HepG2 (cell line): ENCODE results near the gene CYB5D1. TPM values are rescaled to one million over a fixed set of nuclear protein-coding genes. Genes with fewer than 3 reads are reported as not detected.

ENCODE experiments used
- CBFB ChIP-seq: sonication (generic); formaldehyde crosslinking; IDR thresholded peaks from 2 replicates; pipeline ENCODE4 v1.4.0; 2020; ENCODE audit warnings: missing genetic modification reagents
- CCAR2 ChIP-seq: fragments of 200-400 bp; formaldehyde crosslinking; optimal IDR thresholded peaks from 2 replicates; pipeline ENCODE3; 2018; ENCODE audit warnings: low read depth, mild to moderate bottlenecking, low read length, moderate library complexity
- CCDC6 ChIP-seq: sonication (generic); formaldehyde crosslinking; IDR thresholded peaks from 2 replicates; pipeline ENCODE4 v1.8.1; 2022; ENCODE audit warnings: mild to moderate bottlenecking, missing genetic modification reagents, moderate library complexity
- MAF1 ChIP-seq: sonication (generic); formaldehyde crosslinking; IDR thresholded peaks from 2 replicates; pipeline ENCODE4 v1.5.0; 2020; ENCODE audit warnings: missing genetic modification reagents, borderline replicate concordance
- ZMYM3 ChIP-seq: sonication (generic); formaldehyde crosslinking; IDR thresholded peaks from 2 replicates; pipeline ENCODE4 v1.5.1; 2020; ENCODE audit warnings: mild to moderate bottlenecking, missing genetic modification reagents
- polyA plus RNA-seq, 8 experiments: library from polyadenylated mRNA; depleted of rRNA in 3 of 8; stranded (reverse) in 7 of 8; unstranded in 1 of 8; fragments of >200 nt; fragmentation: Illumina TruSeq in 4 of 8; extraction: Trizol in 4 of 8; gene quantifications; 2 replicates each; pipeline versions ENCODE4 v1.2.1 to v1.2.3, GENCODE V29; 2011 to 2016; ENCODE audit warnings: low read depth in 4 of 8, missing spikeins in 1 of 8, mixed read lengths in 1 of 8; ENCODE audit not compliant: insufficient read depth in 1 of 8
- total RNA-seq, 5 experiments: library from RNA; depleted of rRNA; stranded (reverse); fragments of >200 nt; fragmentation: Illumina TruSeq; extraction: Trizol; gene quantifications; 2 replicates each; pipeline ENCODE4 v1.2.3, GENCODE V29; 2016; ENCODE audit warnings: low read depth in 1 of 5
- TF ChIP-seq, protein P1 (sequence below): sonication (generic); formaldehyde crosslinking; IDR thresholded peaks from 2 replicates; pipeline ENCODE4 v1.4.0; 2020; ENCODE audit warnings: missing genetic modification reagents, mild to moderate bottlenecking, borderline replicate concordance
- TF ChIP-seq, protein P2 (sequence below): sonication (generic); formaldehyde crosslinking; IDR thresholded peaks from 2 replicates; pipeline ENCODE4 v1.9.0; 2021; ENCODE audit warnings: missing genetic modification reagents, borderline replicate concordance
- TF ChIP-seq, protein P3 (sequence below): sonication (generic); formaldehyde crosslinking; IDR thresholded peaks from 2 replicates; pipeline ENCODE4 v1.4.0; 2020; ENCODE audit warnings: missing genetic modification reagents, borderline replicate concordance
- TF ChIP-seq, protein P4 (sequence below): sonication (generic); formaldehyde crosslinking; IDR thresholded peaks from 2 replicates; pipeline ENCODE4 v1.4.0; 2020; ENCODE audit warnings: mild to moderate bottlenecking, missing genetic modification reagents
- TF ChIP-seq, protein P5 (sequence below): sonication (generic); formaldehyde crosslinking; IDR thresholded peaks from 2 replicates; pipeline ENCODE4 v1.4.0; 2020; ENCODE audit warnings: missing genetic modification reagents; ENCODE audit errors: not compliant biosample characterization
- TF ChIP-seq, protein P6 (sequence below): sonication (generic); formaldehyde crosslinking; IDR thresholded peaks from 2 replicates; pipeline ENCODE4 v1.5.0; 2020; ENCODE audit warnings: missing genetic modification reagents
- TF ChIP-seq, protein P7 (sequence below): IDR thresholded peaks from 2 replicates; pipeline ENCODE4 v1.6.1; 2012; ENCODE audit warnings: low read depth, low read length, improper control_type of control experiment

The CYB5D1 gene
- total and polyA plus RNA-seq, 2 of the 13 experiments (the other 11 are each of a cell fraction or from before 2014, with no cell fraction given) = 8.9 to 17.0 TPM

DNA sequence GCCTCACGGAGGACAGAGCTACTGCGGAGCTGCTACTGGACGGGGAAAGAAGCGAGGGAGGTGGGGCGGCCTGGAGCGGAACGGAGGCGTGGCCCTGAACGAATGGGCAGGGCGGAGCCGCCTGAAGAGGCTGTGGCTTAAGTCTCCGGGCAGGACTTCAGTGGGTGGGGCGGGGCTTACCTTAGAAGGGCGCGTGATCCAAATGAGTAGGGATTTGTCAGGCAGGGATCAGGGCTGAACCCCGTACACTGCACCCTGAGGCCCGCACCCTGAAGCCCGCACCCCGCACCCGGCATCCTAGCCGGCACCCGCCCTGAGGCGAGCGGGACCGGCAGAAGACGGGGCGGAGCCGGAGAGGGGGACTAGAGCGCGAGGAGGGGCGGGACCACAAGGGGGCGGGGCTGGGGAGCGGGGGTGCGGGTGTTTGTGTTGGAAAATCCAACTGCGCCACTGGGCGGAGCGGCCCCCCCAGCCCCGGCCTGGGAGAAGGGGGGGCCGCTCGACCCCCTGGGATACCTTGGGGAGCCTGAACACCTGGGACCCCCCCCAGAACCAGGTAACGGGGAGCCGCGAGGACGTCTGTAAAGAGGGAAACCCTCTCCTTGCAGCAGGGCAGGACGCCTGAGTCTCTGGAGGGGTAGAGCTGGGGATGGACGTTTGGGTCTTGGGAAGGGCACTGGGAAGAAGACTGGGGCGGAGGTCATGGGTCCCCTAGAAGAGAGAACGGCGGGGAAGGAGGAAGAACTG lies 23.8 kb upstream of the CYB5D1 start, which contains the start of gene KDM6B (continued):
- TF ChIP-seq, protein P1, sequence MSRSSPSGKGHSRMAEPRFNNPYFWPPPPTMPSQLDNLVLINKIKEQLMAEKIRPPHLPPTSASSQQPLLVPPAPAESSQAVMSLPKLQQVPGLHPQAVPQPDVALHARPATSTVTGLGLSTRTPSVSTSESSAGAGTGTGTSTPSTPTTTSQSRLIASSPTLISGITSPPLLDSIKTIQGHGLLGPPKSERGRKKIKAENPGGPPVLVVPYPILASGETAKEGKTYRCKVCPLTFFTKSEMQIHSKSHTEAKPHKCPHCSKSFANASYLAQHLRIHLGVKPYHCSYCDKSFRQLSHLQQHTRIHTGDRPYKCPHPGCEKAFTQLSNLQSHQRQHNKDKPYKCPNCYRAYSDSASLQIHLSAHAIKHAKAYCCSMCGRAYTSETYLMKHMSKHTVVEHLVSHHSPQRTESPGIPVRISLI = no peak
- TF ChIP-seq ZMYM3 (CRISPR knock-in tag) (no peak), CCAR2 (no peak), CCDC6 (CRISPR knock-in tag) (no peak), CBFB (CRISPR knock-in tag) (no peak), MAF1 (no peak)
- TF ChIP-seq, protein P2, sequence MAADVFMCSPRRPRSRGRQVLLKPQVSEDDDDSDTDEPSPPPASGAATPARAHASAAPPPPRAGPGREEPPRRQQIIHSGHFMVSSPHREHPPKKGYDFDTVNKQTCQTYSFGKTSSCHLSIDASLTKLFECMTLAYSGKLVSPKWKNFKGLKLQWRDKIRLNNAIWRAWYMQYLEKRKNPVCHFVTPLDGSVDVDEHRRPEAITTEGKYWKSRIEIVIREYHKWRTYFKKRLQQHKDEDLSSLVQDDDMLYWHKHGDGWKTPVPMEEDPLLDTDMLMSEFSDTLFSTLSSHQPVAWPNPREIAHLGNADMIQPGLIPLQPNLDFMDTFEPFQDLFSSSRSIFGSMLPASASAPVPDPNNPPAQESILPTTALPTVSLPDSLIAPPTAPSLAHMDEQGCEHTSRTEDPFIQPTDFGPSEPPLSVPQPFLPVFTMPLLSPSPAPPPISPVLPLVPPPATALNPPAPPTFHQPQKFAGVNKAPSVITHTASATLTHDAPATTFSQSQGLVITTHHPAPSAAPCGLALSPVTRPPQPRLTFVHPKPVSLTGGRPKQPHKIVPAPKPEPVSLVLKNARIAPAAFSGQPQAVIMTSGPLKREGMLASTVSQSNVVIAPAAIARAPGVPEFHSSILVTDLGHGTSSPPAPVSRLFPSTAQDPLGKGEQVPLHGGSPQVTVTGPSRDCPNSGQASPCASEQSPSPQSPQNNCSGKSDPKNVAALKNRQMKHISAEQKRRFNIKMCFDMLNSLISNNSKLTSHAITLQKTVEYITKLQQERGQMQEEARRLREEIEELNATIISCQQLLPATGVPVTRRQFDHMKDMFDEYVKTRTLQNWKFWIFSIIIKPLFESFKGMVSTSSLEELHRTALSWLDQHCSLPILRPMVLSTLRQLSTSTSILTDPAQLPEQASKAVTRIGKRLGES (CRISPR knock-in tag) = no peak
- TF ChIP-seq, protein P3, sequence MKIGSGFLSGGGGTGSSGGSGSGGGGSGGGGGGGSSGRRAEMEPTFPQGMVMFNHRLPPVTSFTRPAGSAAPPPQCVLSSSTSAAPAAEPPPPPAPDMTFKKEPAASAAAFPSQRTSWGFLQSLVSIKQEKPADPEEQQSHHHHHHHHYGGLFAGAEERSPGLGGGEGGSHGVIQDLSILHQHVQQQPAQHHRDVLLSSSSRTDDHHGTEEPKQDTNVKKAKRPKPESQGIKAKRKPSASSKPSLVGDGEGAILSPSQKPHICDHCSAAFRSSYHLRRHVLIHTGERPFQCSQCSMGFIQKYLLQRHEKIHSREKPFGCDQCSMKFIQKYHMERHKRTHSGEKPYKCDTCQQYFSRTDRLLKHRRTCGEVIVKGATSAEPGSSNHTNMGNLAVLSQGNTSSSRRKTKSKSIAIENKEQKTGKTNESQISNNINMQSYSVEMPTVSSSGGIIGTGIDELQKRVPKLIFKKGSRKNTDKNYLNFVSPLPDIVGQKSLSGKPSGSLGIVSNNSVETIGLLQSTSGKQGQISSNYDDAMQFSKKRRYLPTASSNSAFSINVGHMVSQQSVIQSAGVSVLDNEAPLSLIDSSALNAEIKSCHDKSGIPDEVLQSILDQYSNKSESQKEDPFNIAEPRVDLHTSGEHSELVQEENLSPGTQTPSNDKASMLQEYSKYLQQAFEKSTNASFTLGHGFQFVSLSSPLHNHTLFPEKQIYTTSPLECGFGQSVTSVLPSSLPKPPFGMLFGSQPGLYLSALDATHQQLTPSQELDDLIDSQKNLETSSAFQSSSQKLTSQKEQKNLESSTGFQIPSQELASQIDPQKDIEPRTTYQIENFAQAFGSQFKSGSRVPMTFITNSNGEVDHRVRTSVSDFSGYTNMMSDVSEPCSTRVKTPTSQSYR (CRISPR knock-in tag) = no peak
- TF ChIP-seq, protein P4, sequence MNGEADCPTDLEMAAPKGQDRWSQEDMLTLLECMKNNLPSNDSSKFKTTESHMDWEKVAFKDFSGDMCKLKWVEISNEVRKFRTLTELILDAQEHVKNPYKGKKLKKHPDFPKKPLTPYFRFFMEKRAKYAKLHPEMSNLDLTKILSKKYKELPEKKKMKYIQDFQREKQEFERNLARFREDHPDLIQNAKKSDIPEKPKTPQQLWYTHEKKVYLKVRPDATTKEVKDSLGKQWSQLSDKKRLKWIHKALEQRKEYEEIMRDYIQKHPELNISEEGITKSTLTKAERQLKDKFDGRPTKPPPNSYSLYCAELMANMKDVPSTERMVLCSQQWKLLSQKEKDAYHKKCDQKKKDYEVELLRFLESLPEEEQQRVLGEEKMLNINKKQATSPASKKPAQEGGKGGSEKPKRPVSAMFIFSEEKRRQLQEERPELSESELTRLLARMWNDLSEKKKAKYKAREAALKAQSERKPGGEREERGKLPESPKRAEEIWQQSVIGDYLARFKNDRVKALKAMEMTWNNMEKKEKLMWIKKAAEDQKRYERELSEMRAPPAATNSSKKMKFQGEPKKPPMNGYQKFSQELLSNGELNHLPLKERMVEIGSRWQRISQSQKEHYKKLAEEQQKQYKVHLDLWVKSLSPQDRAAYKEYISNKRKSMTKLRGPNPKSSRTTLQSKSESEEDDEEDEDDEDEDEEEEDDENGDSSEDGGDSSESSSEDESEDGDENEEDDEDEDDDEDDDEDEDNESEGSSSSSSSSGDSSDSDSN (CRISPR knock-in tag) = no peak; the same call in 1 of the 2 replicates
- TF ChIP-seq, protein P5, sequence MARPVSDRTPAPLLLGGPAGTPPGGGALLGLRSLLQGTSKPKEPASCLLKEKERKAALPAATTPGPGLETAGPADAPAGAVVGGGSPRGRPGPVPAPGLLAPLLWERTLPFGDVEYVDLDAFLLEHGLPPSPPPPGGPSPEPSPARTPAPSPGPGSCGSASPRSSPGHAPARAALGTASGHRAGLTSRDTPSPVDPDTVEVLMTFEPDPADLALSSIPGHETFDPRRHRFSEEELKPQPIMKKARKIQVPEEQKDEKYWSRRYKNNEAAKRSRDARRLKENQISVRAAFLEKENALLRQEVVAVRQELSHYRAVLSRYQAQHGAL (CRISPR knock-in tag) = no peak
- TF ChIP-seq, protein P6, sequence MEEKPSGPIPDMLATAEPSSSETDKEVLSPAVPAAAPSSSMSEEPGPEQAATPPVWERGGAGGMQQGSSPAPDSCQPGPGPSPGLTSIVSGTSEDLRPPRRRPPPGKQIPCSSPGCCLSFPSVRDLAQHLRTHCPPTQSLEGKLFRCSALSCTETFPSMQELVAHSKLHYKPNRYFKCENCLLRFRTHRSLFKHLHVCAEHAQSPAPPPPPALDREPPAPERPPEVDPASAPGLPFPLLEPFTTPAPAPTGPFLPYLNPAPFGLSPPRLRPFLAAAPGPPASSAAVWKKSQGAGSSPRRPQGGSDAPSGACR = 0 out of 2 replicates have a peak, but pooled peaks have one; percentile 37
- TF ChIP-seq, protein P7, sequence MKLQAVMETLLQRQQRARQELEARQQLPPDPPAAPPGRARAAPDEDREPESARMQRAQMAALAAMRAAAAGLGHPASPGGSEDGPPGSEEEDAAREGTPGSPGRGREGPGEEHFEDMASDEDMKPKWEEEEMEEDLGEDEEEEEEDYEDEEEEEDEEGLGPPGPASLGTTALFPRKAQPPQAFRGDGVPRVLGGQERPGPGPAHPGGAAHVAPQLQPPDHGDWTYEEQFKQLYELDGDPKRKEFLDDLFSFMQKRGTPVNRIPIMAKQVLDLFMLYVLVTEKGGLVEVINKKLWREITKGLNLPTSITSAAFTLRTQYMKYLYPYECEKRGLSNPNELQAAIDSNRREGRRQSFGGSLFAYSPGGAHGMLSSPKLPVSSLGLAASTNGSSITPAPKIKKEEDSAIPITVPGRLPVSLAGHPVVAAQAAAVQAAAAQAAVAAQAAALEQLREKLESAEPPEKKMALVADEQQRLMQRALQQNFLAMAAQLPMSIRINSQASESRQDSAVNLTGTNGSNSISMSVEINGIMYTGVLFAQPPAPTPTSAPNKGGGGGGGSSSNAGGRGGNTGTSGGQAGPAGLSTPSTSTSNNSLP = no peak
